Activated CD8-positive, alpha-beta T cell treated with anti-CD3 and anti-CD28 coated beads, Interleukin-2, amount 10 ng/mL, durations not matched to agents 7 days and 5 days (primary cell): Measurements from ENCODE around the gene ABCC5. TPM values are rescaled to one million over a fixed set of nuclear protein-coding genes. Genes with fewer than 3 reads are reported as not detected.
"Not testable (repeated sequence)": the region's sequence is repeated elsewhere in the genome, so short reads cannot be mapped to it uniquely, and the experiment has no call there.

Experiments used
- ATAC-seq: fragments of 150-1000 bp; cut with Tn5 transposase; one replicate; pipeline ENCODE4 v1.10.0; 2021; ENCODE audit warnings: moderate library complexity
- CTCF ChIA-PET: fragments of 350-600 bp; sonication (Branson Sonifier 250); formaldehyde crosslinking; loops from one replicate; lab custom pipeline; 2021; ENCODE audit warnings: antibody characterized with exemption; lab: Charles Lee
- POLR2A ChIA-PET: fragments of 350-600 bp; sonication (Branson Sonifier 250); formaldehyde crosslinking; loops from one replicate; lab custom pipeline; 2021; ENCODE audit warnings: antibody characterized with exemption; lab: Charles Lee
- DNase-seq: peaks from one replicate; pipeline ENCODE4 v3.0.0-alpha.2; 2020
- H3K27ac Mint-ChIP-seq: one replicate; pipeline ENCODE4 v1.8.0; 2021; ENCODE audit warnings: mild to moderate bottlenecking, mixed read lengths
- H3K27me3 Mint-ChIP-seq: one replicate; pipeline ENCODE4 v1.8.0; 2021; ENCODE audit warnings: low read depth, mixed read lengths
- H3K36me3 Mint-ChIP-seq: one replicate; pipeline ENCODE4 v1.8.0; 2021; ENCODE audit warnings: low read depth, mixed read lengths
- H3K4me1 Mint-ChIP-seq: one replicate; pipeline ENCODE4 v1.8.0; 2021; ENCODE audit warnings: low read depth, mixed read lengths
- H3K4me3 Mint-ChIP-seq: one replicate; pipeline ENCODE4 v1.8.0; 2021; ENCODE audit warnings: mild to moderate bottlenecking, mixed read lengths
- H3K9me3 Mint-ChIP-seq: one replicate; pipeline ENCODE4 v1.8.0; 2022; ENCODE audit warnings: mixed read lengths; ENCODE audit not compliant: insufficient read depth
- total RNA-seq, 2 experiments: library from RNA; stranded (reverse); gene quantifications; one replicate each; pipeline ENCODE4 v1.2.3, GENCODE V29; 2021

The ABCC5 gene
- total RNA-seq, 2 experiments from 2014 or later: 16.7 to 19.6 TPM

DNA sequence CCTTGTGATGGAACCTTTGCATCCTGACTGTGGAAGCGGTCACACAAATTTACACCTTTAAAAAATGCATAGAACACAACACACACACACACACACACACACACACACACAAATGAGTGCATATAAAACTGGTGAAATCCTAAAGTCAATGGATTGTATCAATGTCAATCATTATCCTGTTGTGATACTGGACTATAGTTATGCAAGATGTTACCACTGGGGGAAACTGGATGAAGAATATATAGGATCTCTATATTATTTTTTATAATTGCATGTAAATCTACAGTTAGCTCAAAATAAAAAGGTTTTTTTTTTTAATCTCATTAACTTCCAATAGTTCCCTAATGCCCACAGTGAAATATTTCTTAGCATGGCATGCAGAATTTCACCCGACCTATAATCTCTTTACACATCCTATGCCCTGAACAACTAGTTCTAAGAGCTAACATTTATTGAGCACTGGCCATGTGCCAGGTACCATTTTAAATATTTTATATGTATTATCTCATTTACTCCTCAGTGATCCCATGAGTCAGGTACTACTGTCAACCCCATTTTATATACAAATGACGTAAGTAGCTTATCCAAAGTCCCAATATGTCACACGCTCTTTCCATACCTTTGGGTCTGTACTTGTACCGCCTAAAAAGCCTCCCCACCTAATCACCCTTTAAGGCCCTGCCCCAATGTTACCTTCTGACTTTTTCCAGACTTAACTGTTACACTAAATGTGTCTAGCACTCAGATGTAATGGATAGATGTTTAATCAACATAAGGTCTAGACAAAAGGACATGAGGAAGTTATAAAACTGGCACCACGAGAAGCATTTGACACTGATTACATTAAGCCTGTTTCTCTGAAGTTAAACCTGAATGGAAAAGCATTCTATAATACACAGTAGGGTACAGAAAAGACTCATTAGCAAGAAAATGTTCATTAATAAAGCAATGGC, 5.5 kb downstream of the ABCC5 start:
- ChIA-PET CTCF (interaction anchor here (0.8 to 0.9 kb wide), 2 partner anchors 24 to 115 kb away, joined by 3 read pairs; no protein-coding TSS in a partner anchor), POLR2A (no interaction called here)
- Mint-ChIP-seq H3K4me1 (peaks cover 15% of the 10 kb centered on the region), H3K4me3 (no peak overlapping the region), H3K9me3 (no peaks in the 10 kb centered on the region), H3K27ac (no peak overlapping the region), H3K27me3 (no peaks in the 10 kb centered on the region), H3K36me3 (peaks cover 8% of the 10 kb centered on the region)
- no peak for ATAC-seq
- no peak for DNase-seq

DNA sequence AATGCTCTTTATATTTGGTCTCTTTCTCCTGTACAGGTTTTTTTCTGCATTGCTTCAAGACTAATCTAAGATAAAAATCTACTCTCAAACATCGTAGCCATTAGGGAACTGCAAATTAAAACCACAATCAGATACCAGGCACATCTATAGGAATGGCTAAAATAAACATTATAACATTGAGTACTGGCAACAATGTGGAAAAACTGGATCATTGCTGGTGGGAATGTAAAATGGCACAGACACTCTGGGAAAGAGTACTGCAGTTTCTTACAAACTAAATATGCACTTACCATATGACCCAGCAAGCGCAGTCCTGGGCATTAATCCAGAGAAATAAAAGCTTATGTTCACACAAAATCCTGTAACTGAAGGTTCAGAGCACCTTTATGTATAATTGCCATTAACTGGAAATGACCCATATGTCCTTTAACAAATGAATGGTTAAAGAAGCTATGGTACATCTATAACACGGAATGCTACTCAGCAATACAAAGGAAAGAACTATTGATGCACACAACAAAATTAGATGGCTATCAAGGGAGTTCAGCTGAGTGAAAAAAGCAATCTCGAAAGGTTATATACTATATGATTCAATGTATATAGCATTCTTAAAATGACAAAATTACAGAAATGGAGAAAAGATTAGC, 6.3 kb downstream of the ABCC5 start:
- ATAC-seq: no peak
- Mint-ChIP-seq H3K4me1 (peaks cover 11% of the 10 kb centered on the region), H3K27ac (no peak overlapping the region), H3K4me3 (no peak overlapping the region), H3K36me3 (peaks cover 8% of the 10 kb centered on the region), H3K27me3 (no peaks in the 10 kb centered on the region), H3K9me3 (no peaks in the 10 kb centered on the region)
- ChIA-PET CTCF (interaction anchor here (0.8 to 0.9 kb wide), 2 partner anchors 23 to 114 kb away, joined by 3 read pairs; no protein-coding TSS in a partner anchor), POLR2A (no interaction called here)
- DNase-seq: no peak

DNA sequence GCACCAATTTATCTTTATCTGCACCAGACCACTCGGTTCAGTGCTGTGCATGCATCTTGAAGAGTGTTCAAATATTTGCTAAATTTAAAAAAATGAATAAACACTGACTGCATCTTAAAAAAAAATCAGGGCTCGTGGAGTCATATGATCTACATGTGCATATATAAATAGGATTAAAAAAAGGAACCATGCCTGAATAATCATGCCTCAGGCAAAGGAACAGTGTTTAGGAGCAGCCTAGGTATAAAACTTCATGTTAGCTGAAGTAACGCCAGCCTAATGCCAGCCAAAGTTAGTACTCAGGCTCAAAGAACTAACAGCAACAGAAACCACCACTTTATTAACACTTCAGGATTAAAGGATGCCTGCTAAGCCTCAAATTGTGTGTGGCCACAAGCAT, 9.5 kb downstream of the ABCC5 start:
- no peaks in the 10 kb centered on the region for H3K9me3 Mint-ChIP-seq
- DNase-seq: no peak
- CTCF ChIA-PET: interaction anchor here (1.1 to 1.7 kb wide), 2 partner anchors 220 to 581 kb away, joined by 3 to 4 read pairs; no protein-coding TSS in a partner anchor
- no peak overlapping the region for H3K4me3 Mint-ChIP-seq
- H3K36me3 Mint-ChIP-seq: peaks cover 5% of the 10 kb centered on the region
- H3K4me1 Mint-ChIP-seq: peaks cover 10% of the 10 kb centered on the region
- POLR2A ChIA-PET: no interaction called here
- ATAC-seq: no peak
- no peaks in the 10 kb centered on the region for H3K27me3 Mint-ChIP-seq
- H3K27ac Mint-ChIP-seq: no peak overlapping the region

- POLR2A ChIA-PET, DNase-seq, H3K9me3 Mint-ChIP-seq, H3K27me3 Mint-ChIP-seq, ATAC-seq, H3K4me3 Mint-ChIP-seq, H3K4me1 Mint-ChIP-seq, H3K27ac Mint-ChIP-seq, H3K36me3 Mint-ChIP-seq: not testable (repeated sequence)
- CTCF ChIA-PET: interaction anchor here (1.0 to 3.2 kb wide), 6 partner anchors 8 to 580 kb away, joined by 3 to 17 read pairs (median 5); partner anchors contain the start of genes ABCC5 and PARL
These were observed 10.4 kb downstream of the ABCC5 start for GRCh38 chr3:184007143-184007813.

GRCh38 chr3:184005941-184006507, 11.7 kb downstream of the ABCC5 start:
- ChIA-PET POLR2A (no interaction called here), CTCF (interaction anchor here (1.0 to 3.2 kb wide), 4 partner anchors 10 to 121 kb away, joined by 5 to 17 read pairs (median 10); partner anchors contain the start of genes ABCC5 and PARL)
- ATAC-seq (no peak), DNase-seq (no peak)
- no peak overlapping the region for H3K27ac Mint-ChIP-seq
- no peaks in the 10 kb centered on the region for H3K9me3 Mint-ChIP-seq
- H3K36me3 Mint-ChIP-seq: peaks cover under 1% of the 10 kb centered on the region
- no peak overlapping the region for H3K4me3 Mint-ChIP-seq
- no peaks in the 10 kb centered on the region for H3K27me3 Mint-ChIP-seq
- H3K4me1 Mint-ChIP-seq: peaks cover 10% of the 10 kb centered on the region

DNA sequence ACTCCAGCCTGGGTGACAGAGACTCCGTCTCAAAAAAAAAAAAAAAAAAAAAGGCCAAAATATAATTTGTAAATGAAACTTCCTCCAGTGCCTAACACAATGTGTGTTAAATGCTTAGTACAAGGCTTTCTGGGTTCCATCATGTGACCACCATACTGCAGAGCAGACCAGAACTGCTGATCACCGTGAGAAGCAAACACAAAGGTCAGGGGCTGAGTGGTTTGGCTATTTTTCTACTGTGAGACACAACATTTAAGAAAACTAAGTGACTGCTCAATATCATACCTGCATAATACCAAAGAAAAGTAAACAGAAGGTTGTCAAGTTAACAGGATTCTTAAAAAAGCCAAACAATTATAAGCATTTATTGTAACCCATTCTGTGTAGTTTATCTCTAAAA, 13.2 kb downstream of the ABCC5 start:
- ChIA-PET POLR2A (interaction anchor here (0.5 kb wide), 1 partner anchor 32 kb away, joined by 6 read pairs; no protein-coding TSS in a partner anchor), CTCF (interaction anchor here (2.9 to 3.2 kb wide), 2 partner anchors 11 to 14 kb away, joined by 13 to 17 read pairs; partner anchors contain the start of gene ABCC5)
- no peak for ATAC-seq
- Mint-ChIP-seq H3K27ac (no peak overlapping the region), H3K36me3 (no peaks in the 10 kb centered on the region), H3K9me3 (no peaks in the 10 kb centered on the region), H3K4me1 (peaks cover 10% of the 10 kb centered on the region), H3K27me3 (no peaks in the 10 kb centered on the region), H3K4me3 (no peak overlapping the region)
- no peak for DNase-seq

DNA sequence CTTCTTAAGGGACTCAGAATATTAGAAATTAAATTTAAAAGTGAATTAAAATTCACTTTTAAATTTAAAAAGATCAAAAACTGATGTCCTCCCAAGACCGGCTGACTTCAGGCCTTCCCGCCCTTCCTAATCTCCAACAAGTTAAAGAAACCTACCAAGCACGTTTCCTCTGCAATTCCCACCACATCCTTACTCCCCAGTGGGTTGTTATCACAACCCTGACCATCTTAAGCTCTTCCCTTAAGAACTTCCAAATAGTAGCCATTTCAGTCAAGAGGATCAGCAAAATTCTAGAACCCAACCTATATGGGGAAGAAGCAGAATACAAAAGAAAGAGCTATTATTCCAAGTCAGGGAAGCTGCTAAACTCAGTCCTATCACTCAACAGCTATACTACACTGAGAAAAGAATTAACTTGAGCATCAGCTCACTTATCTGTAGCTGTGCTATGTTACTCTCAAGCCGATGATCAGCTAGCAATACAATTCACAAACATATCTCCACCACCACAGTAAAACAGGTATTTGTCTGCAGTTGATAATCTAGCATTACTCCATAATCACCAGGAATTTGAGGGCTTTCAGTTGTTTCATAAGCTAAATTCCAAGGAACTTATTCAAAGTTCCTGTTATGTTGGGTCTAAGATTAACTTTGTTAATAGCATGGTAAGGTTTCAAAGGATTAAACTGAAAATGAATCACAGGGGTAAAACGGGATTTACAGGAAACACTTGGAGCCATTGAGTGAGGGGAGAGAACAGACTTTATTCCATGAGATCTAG, 14.3 kb downstream of the ABCC5 start:
- Mint-ChIP-seq H3K4me3 (no peak overlapping the region), H3K36me3 (no peaks in the 10 kb centered on the region)
- CTCF ChIA-PET: interaction anchor here (0.6 to 1.4 kb wide), 4 partner anchors 12 to 108 kb away, joined by 3 to 8 read pairs (median 4); partner anchors contain the start of gene ABCC5

DNA sequence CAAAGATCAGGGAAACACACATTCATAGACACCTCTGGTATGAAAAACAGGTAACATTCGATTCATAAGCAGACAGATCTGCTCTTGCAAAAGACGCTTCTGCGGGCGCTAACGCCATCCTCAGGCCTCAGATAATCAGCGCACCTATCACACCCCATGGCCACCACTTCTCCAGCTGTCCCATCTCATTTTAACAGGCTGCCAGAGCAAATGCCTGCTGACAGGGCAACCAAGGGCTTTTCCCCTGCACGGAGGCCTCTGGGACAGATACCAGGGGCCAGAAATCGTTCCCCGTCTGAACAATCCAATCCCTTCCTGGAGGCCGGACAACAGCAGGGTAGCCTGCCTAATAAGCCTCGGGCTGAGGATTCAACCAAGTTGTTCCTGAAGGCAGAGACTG, 15.2 kb downstream of the ABCC5 start:
- Mint-ChIP-seq H3K9me3 (no peaks in the 10 kb centered on the region), H3K4me1 (peaks cover 10% of the 10 kb centered on the region), H3K36me3 (no peaks in the 10 kb centered on the region), H3K4me3 (no peak overlapping the region), H3K27me3 (no peaks in the 10 kb centered on the region), H3K27ac (no peak overlapping the region)
- CTCF ChIA-PET: no interaction called here
- ATAC-seq (no peak), DNase-seq (no peak)
- POLR2A ChIA-PET: no interaction called here

More for the DNA sequence above, 14.3 kb downstream of the ABCC5 start:
- DNase-seq: no peak
- Mint-ChIP-seq H3K27me3 (no peaks in the 10 kb centered on the region), H3K4me1 (peaks cover 10% of the 10 kb centered on the region), H3K9me3 (no peaks in the 10 kb centered on the region), H3K27ac (no peak overlapping the region)
- ATAC-seq: no peak
- POLR2A ChIA-PET: no interaction called here

DNA sequence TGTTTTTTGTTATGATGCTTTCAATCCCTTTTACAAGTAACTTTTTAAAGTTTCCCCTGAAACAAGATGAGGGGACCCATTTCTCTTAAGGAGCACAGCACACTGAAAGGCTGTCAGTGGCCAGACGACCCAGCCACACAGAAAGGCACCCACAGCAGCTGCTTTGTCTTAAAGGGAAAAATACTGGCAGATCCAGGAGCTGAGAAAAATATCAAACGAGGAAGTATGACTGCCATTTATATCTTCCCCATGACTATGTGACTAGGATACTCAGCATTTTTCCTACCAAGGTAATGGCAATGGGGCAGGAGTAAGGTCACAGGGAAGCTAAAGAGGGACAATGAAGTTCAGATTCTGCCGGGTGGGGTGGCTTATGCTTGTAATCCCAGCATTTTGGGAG, 15.9 kb downstream of the ABCC5 start:
- ATAC-seq (no peak), DNase-seq (no peak)
- H3K27ac Mint-ChIP-seq: no peak overlapping the region
- no peaks in the 10 kb centered on the region for H3K27me3 Mint-ChIP-seq
- ChIA-PET CTCF (no interaction called here), POLR2A (no interaction called here)
- H3K4me1 Mint-ChIP-seq: peaks cover 10% of the 10 kb centered on the region
- H3K9me3 Mint-ChIP-seq: no peaks in the 10 kb centered on the region
- H3K4me3 Mint-ChIP-seq: no peak overlapping the region
- no peaks in the 10 kb centered on the region for H3K36me3 Mint-ChIP-seq

DNA sequence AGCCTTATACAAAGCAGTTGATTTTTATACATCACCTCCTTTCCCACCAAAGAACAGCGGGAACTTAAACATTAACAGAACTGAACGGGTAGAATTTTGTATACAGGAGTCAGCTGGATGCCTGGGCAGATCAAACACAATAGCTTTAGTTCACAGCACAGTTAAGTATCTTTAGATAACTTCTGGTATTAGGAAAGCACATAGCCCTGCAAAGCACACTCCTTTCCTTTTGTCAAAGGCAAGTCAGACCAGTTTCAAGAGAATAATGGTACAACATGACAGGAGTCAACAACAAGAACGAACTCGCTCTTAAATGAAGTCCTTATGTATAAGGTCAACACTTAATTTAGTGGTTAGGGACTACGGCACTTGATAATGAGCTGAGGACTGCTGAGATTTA, 26.3 kb downstream of the ABCC5 start:
- no peak overlapping the region for H3K4me3 Mint-ChIP-seq
- peaks cover 2% of the 10 kb centered on the region for H3K4me1 Mint-ChIP-seq
- H3K27me3 Mint-ChIP-seq: no peaks in the 10 kb centered on the region
- no peak for DNase-seq
- ATAC-seq: no peak
- peaks cover 12% of the 10 kb centered on the region for H3K36me3 Mint-ChIP-seq
- H3K27ac Mint-ChIP-seq: no peak overlapping the region
- POLR2A ChIA-PET: no interaction called here
- CTCF ChIA-PET: no interaction called here
- no peaks in the 10 kb centered on the region for H3K9me3 Mint-ChIP-seq
